Activated T-cell treated with anti-CD3 and anti-CD28 coated beads, Interleukin-2, amount 50 U/mL, for 1 hour (primary cell): ENCODE data around the gene MTA3.
"Not testable (repeated sequence)": the region's sequence is repeated elsewhere in the genome, so short reads cannot be mapped to it uniquely, and the experiment has no call there.

ENCODE experiments used
- DNase-seq: peaks from one replicate; pipeline ENCODE4 v3.0.0-alpha.2; 2020

MTA3 gene

DNA sequence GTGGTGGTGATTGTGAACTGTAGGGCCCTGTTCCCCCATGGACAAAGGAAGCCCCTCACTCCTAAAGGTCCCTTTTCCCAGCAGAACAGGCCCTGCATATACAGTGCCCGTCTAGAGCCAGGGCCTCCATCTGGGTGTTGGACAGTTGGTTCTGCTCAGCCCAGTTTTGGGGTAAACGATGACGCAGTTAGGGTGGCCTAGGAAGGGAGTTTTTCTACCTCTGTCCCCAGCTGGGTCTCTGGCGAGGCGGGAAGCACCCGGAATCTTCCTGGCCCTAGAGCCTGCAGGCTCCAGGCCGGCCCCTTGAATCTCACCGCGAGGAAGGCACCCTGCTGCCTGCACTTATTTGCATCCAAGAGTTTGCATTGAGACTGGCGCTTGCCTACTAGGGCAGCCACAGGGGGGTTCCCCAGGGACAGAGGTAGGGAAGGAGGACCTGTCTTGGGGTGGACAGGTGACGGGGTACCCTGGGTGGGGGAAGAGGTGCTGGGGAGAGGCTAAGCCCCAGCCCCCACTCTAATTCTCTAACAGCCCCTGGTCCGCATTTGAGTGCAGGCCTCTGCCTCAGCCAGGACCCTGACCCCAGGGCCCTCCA is 529 bp upstream of the MTA3 start:
- DNase-seq = peak; percentile 31

DNA sequence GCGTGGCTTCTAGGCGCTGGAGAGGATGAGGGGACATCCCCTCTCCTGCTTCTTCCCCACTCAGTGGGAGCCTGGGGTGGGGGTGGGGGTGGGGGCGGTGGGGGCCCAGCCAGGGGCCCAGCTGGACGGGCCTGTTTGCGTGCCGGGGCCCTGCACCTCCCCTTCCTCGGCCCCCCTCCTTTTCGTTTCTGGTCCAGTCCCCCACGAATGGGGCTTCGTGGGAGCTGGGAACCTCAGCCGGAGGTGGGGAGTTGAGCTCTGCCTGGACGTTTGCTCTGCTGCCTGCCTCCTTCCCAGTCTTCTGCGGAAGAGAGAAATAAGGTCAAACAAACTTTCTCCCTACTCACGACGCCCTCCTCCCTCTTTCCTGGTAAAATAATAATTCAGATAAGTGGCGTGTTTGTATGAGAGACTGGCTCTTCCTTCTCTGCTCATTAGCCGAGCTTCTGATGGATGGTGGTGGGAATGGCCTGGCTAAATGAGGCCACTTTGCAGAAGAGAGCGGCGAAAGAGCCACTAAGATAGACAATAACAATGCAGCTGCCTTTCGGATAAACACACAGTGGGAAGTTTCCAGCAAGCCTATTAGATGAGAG is 782 bp downstream of the MTA3 start:
- peak; percentile 33 for DNase-seq

DNA sequence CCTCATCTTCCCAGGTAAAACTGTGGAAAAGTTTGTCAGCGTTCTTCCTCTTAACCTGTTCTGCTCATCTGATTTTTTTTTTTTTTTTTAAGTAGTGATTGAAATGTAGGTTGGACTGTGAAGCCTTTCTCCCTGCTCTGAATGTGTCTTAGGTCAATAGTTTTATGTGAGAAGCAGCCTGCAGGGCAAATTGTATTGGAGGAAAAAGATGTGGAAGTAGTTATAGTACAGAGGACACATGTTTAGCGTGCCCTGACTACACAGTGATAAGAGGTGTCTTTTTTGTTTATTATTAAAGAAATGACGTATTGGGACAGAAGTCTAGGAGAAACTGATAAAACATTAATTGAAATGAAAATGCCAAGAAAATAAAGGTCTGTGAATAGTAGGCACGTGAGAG is 1.5 kb downstream of the MTA3 start:
- no peak for DNase-seq

DNA sequence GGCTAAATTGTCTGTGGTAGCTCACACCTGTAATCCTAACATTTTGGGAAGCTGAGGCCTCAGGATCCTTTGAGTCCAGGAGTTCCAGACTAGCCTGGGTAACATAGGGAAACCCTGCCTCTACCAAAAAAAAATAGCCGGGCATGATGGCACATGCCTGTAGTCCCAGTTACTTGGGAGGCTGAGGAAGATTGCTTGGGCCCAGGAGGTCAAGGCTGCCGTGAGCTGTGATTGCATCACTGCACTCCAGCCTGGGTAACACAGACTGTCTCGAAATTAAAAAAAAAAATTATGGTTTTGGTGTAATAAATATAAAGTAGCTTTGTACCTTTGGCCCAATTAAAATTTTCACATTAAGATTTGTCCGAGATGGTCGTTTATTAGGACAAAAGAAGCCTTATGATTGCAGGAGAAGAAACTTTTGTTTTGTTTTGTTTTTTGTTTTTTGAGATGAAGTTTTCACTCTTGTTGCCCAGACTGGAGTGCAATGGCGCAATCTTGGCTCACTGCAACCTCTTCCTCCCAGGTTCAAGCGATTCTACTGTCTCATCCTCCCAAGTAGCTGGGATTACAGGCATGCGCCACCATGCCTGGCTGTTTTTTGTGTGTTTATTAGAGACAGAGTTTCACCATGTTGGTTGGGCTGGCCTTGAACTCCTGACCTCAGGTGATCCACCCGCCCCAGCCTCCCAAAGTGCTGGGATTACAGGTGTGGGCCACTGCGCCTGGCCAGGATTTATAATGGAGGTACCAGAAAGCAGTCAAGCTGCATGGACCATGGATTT is 4.1 kb downstream of the MTA3 start:
- no peak for DNase-seq

DNA sequence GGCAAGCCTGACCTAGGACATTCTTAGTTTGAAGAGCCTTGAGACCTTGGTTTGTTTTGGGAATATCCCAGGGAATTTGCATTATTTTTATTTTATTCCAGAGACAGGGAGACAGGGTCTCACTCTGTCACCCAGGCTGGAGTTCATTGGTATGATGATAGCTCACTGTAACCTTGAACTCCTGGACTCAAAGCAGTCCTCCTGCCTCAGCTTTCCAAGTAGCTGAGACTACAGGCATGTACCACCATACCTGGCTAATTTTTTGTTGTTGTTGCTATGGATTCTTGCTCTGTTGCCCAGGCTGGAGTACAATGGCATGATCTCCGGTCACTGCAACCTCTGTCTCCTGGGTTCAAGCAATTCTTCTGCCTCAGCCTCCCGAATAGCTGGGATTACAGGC is 4.8 kb downstream of the MTA3 start:
- DNase-seq = no peak

DNA sequence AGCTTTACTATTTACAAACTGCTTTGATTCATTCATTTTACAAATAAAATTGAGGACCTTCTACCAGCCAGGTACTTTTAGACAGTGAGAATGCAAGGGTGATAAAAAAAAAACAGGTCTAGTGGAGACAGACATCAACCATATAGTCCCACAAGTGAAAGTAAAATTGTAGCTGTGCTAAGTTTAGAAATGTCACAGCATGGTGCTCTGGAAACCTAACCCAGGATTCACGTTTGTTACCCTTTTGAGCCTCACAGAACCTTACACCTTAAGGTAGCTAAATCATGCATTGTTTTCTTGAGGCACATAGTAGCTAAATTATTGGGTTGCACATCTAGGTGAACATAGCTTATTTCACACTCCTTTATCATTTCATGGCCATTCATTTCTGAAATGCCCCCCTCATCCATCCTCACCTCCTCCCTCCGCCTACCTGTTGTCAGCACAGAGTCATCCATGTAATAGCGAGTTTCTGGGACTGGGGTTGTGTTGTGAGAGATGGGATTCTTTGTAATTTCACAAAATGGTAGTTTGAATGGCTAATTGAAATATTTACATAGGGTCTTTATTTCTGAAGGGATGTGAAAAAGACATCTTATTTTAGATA is 7.1 kb downstream of the MTA3 start:
- DNase-seq = no peak

DNA sequence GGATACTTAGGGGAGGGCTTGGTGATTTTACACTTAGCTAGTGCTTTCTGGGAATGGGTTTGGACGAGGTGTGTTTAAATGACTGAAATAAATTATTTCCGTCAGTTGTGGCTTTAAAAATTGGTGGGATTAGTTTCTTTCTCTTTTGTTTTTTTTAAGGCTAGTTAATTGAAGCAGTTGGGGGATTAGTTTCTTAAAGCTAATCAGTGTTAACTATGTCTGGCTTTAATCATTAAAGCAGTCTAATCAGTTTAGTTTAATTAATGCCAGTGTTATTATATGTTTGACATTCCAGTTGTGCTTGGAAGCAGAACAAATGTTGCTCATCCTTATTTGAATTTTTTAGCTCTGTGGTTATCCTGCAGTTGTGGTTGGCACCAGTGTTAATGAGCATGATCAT is 10.2 kb downstream of the MTA3 start:
- no peak for DNase-seq

DNA sequence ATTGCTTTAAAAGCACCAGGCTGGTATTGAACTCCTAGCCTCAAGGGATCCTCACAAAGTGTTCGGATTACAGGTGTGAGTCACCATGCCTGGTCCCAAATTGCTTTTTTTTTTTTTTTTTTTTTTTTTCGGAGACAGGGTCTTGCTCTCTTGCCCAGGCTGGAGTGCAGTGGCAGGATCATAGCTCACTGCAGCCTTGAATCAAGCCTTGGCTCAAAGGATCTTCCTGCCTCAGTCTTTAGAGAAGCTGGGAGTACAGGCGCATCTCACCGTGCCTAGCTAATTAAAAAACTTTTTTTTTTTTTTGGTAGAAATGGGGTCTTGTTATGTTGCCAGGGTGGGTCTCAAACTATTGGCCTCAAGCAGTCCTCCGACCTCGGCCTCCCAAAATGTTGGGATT is 12.8 kb downstream of the MTA3 start:
- no peak for DNase-seq

DNA sequence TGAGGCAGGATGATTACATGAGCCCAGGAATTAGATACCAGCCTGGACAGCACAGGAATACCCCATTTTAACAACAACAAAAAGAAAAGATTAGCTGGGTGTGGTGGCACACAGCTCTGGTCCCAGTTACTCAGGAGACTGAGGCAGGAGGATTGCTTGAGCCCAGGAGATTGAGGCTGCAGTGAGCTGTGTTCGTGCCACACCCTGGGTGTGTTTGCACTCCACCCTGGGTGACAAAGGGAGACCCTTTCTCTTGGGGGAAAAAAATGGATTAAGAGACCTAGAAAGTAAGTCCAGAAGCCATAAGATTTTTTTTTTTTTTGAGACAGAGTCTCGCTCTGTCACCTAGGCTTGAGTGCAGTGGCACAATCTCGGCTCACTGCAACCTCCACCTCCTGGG is 16.2 kb downstream of the MTA3 start:
- not testable (repeated sequence) for DNase-seq

DNA sequence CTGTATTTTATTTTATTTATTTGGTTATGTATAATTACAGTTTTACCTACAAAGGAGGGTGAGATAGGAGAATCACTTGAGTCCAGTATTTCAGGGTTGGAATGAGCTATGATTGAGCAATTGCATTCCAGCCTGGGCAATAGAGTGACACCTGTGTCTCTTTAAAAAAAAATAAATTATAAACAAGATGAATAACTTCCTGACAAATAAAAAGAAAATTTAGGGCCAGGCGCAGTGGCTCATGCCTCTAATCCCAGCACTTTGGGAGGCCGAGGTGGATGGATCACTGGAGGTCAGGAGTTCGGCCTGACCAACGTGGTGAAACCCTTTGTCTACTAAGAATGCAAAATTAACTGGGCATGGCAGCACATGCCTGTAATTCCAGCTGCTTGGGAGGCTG is 17.3 kb downstream of the MTA3 start:
- DNase-seq = no peak

DNA sequence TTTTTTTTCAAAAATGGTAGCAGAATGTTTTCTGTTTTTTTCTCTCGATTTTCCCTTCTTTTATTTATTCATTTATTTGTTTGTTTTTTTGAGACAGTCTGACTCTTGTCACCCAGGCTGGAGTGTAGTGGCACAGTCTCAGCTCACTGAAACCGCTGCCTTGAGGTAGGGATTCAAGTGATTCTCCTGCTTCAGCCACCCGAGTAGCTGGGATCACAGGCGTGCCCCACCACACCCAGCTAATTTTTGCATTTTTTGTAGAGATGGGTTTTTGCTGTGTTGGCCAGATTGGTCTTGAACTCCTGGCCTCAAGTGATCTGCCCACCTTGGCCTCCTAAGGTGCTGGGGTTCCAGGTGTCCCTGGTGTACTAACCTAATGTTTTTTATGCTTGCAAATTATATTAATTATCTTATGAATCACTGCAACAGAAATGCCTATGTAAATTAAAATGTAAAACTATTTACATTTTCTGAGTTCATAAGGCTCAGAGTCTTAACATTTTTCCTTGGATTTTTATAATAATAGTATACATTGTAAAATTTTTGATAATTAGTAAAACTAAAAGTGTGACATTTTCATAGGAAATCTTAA is 19.2 kb downstream of the MTA3 start:
- no peak for DNase-seq

DNA sequence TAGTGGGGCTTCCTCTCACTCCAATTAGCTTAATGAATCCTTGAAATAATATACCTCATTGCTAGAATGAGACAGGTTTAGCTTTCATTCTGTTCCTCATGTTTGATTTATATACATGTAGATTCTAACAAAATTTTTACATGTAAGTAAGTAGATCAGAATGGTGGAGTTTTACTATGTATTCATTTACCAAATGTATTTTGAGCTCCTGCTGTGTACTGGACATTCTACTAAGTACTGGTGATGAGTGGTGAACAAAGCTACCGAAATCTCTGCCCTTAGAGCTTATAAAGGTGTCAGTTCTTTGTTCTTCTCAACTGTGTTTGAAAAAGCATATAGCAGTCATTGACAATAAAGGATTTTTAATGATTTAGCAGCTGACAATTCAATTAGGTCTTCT is 19.7 kb downstream of the MTA3 start:
- no peak for DNase-seq

DNA sequence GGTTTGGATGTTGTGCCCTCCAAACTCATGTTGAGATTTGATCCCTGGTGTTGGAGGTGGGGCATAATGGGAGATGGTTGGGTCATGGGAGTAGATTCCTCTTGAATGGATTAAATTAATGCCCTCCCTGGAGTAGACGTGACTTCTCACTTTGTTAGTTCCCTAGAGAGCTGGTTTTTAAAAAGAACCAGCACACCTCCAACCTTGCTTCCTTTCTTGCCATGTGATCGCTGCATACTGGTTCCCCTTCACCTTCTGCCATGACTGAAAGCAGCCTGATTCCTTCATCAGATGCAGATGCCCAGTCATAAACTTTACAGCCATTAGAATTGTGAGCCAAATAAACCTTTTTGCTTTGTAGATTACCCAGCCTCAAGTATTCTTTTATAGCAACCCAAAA is 21.7 kb downstream of the MTA3 start:
- no peak for DNase-seq

DNA sequence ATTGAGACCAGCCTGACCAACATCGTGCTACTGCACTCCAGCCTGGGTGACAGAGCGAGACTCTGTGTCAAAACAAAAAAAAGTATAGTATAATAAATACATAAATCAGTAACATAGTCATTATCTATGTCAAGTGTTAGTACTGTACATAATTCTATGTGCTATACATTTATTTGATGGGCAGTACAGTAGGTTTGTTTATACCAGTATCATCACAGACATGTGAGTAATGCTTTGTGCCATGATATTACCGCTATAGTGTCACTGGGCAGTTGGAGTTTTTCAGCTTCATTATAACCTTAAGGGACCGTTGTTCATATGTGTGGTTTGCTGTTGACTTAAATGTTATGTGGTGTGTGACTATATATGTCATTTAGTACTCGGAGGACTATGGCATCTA is 24.9 kb downstream of the MTA3 start:
- no peak for DNase-seq

DNA sequence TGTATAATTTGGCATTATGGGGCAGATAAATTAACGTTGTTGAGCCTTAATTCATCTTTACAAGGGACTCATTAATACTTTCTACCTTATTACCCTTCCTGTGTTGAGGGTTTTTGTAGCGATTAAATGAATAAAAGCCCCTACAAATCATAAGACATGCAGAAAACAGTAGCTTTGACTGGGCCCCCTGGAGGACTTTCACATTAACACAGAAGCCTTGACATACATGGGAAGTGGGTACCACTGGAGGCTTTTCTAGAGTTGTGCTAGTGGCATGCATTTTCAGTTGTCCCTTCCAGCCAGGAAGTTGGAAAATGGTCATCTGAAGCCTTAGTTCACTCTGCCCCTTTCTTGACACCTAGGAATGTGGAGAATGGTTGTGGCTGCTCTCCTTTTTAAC is 30.2 kb downstream of the MTA3 start:
- DNase-seq = no peak

DNA sequence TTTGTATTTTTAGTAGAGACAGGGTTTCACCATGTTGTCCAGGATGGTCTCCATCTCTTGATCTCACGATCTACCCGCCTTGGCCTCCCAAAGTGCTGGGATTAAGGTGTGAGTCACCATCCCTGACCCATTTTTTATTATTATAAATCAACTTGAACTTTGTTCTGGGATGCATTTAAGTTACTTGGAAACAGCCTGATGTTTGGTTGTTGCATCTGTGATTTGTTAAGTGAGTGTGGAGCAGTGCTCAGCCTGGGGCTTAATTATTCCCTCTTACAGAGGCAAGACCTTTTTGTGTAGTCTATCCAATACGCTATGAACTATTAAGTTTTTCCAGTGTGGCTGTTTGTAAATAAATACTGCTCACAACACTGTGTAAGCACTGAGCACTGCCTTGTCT is 32.6 kb downstream of the MTA3 start:
- DNase-seq = no peak

DNA sequence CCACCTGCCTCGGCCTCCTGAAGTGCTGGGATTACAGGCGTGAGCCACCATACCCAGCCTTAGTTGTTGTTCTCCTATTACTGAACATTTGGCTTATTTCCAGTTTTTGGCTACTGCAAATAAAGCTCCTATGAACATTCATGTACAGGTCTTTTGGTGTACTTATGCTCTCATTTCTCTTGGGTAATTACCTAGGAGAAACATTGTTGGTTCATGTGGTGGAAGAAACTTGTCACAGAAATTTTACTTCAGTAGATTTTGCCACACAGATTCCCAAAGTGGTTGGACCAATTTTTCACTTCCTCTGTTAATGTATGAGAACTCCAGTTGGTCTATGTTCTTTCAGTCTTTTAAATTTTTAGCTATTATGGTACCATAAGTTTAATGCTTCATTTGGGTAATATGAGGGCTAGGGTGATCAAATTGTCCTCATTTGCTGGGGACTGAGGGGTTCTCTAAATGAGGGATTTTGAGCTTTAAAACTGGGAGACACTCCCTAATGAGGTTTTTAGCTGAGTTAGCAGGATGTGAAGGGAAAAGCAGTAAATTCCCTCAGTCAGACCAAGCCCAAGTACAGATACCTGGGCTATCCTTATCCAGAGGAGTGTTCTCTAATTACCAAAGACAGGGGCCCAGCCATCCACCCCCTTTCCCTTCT is 33.9 kb downstream of the MTA3 start:
- no peak for DNase-seq

DNA sequence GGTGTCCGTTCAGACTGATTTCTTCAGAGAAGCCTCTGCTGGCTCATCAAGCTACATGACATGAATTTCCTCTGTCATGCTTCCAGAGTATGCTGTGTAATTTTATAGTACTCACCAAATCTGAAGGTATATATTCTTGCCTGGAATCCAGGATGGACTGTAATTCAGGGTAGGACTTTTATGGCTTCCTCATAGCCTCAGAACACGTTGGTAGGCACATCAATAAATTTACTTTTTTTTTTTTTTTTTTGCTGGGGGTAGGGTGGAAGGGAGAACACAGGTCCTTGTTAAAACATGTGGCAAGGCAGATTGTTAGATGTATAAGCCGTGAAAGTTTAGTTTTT is 34.4 kb downstream of the MTA3 start:
- DNase-seq = no peak

DNA sequence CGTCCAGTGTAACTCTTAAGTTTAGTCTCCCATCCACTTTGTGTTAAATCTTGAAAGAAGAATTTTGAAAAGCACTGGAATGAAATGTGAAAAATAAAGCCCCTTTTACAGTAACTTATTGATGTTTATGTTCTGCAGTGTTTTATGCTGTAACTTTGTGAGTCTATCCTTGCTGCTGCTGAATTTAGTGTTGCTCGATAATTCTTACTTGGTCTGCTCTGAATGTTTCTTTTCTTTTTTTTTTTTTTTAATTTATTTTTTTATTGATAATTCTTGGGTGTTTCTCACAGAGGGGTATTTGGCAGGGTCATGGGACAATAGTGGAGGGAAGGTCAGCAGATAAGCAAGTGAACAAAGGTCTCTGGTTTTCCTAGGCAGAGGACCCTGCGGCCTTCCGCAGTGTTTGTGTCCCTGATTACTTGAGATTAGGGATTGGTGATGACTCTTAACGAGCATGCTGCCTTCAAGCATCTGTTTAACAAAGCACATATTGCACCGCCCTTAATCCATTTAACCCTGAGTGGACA is 36.0 kb downstream of the MTA3 start:
- not testable (repeated sequence) for DNase-seq

DNA sequence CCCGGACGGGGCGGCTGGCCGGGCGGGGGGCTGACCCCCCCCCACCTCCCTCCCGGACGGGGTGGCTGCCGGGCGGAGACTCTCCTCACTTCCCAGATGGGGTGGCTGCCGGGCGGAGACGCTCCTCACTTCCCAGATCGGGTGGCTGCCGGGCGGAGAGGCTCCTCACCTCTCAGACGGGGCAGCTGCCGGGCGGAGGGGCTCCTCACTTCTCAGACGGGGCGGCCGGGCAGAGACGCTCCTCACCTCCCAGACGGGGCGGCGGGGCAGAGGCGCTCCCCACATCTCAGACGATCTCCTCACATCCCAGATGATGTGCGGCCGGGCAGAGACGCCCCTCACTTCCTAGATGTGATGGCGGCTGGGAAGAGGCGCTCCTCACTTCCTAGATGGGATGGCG is 37.7 kb downstream of the MTA3 start:
- DNase-seq = not testable (repeated sequence)

DNA sequence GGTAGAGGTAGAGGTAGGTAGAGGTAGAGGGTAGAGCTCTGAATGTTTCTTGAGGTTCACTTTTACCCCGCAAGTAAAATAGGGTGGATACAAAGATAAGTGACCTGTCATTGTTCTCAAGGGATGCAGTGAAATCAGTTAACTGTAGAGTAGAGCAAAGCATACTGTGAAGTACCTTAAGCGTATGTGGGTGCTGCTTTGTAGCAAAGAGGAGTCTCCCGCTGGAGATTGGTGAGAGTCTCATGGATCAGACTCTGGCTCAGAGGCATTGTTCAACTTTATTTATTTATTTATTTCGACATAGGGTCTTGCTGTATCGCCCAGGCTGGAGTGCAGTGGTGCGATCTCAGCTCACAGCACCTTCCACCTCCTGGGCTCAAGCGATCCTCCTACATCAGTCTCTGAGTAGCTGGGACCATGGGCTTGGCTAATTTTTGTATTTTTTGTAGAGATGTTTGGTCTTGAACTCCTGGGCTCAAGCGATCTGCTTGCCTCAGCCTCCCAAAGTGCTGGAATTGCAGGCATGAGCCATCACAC is 38.7 kb downstream of the MTA3 start:
- DNase-seq = no peak

DNA sequence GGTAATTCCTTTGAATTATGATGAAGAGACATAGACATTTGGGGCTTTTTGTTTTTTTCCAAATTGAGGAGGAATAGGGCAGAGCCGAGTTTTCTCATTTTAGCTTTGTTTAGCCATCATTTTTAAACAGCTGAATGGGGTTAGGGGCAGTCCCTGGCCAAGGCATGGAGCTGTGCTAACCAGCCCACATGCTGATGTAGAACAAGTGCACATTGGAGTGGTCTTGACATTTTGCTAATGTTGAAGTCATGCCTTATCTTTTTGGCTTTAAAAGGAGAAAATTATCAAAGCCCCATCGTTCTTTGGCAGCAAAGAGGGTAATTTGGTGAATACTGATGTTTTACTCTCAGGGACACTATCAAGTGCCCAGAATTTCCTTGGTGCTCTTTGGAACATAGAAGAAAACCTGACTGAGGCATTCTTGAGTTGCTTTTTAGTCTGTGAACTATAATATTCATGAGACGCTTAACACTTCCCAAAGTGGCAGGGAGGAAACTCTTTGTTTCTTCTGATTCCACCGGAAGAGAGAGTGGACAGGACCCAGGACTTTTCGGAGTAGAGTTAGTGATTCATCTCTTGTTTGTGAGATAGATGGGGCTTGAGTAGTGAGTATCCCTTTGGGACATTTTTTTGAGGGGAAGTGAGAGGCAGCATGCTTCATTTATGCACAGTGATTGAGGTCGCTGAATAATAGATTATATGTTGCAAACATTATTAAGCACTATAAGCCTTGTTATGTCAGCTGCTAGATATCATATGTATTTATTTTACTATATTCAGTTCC is 45.0 kb downstream of the MTA3 start:
- DNase-seq = no peak
